Measurements from ENCODE around the gene EHD1.

Gene EHD1

DNA sequence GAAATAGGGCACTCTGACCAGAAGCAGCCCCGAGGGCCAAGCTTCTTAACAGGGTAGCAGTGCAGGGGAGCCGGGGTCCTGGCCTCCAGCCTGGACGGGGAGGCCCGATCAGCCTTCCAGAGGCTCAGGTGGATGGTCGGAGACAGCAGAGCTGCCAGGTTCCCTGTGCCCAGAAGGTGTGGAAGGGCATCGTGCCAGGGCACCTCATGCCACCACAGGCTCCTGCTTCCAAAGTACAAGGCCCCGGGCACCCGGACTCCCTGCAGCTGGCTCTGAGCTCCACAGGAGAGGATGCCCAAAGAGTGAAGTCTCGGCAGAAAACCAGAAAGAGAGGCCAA is 14.3 kb downstream of the EHD1 start:
- H3K9ac ChIP-seq (ENCODE audit: low read depth, low read length, poor library complexity, severe bottlenecking) = peak overlapping the region; percentile 52
- H3K79me2 ChIP-seq (ENCODE audit: insufficient read depth, low read length) = peaks cover 72% of the 10 kb centered on the region
- no peak overlapping the region for H3K4me3 ChIP-seq (ENCODE audit: low read length, poor library complexity, severe bottlenecking)
- peaks cover 13% of the 10 kb centered on the region for H3F3A ChIP-seq (ENCODE audit: low read depth)
- no peaks in the 10 kb centered on the region for H3K9me2 ChIP-seq (replicated peaks; ENCODE audit: low read depth, low read length)
- H3K36me3 ChIP-seq (ENCODE audit: insufficient read depth, low read length) = peaks cover 2% of the 10 kb centered on the region; the same call in 1 of the 2 replicates
- H3K4me2 ChIP-seq (ENCODE audit: low read depth, low read length, poor library complexity, severe bottlenecking) = peak overlapping the region; percentile 25
- no peaks in the 10 kb centered on the region for H3K9me3 ChIP-seq (ENCODE audit: insufficient read depth, low read depth, low read length)
- peaks cover 57% of the 10 kb centered on the region for H3K4me1 ChIP-seq (ENCODE audit: insufficient read depth, low read length, poor library complexity, severe bottlenecking)
- no peaks in the 10 kb centered on the region for H3K27me3 ChIP-seq (ENCODE audit: insufficient read depth, low read length, poor library complexity, severe bottlenecking)
- H2AFZ ChIP-seq (ENCODE audit: low read length) = no peak overlapping the region
- H4K20me1 ChIP-seq (ENCODE audit: insufficient read depth, low read length, poor library complexity, severe bottlenecking) = no peaks in the 10 kb centered on the region
- TF ChIP-seq, protein P1, sequence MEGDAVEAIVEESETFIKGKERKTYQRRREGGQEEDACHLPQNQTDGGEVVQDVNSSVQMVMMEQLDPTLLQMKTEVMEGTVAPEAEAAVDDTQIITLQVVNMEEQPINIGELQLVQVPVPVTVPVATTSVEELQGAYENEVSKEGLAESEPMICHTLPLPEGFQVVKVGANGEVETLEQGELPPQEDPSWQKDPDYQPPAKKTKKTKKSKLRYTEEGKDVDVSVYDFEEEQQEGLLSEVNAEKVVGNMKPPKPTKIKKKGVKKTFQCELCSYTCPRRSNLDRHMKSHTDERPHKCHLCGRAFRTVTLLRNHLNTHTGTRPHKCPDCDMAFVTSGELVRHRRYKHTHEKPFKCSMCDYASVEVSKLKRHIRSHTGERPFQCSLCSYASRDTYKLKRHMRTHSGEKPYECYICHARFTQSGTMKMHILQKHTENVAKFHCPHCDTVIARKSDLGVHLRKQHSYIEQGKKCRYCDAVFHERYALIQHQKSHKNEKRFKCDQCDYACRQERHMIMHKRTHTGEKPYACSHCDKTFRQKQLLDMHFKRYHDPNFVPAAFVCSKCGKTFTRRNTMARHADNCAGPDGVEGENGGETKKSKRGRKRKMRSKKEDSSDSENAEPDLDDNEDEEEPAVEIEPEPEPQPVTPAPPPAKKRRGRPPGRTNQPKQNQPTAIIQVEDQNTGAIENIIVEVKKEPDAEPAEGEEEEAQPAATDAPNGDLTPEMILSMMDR (conservative IDR thresholded peaks at IDR 0.05; ENCODE audit: low read length) = no peak
- TF ChIP-seq EZH2phosphoT487 (IDR thresholded peaks at IDR 0.05; ENCODE audit: borderline replicate concordance) = no peak

DNA sequence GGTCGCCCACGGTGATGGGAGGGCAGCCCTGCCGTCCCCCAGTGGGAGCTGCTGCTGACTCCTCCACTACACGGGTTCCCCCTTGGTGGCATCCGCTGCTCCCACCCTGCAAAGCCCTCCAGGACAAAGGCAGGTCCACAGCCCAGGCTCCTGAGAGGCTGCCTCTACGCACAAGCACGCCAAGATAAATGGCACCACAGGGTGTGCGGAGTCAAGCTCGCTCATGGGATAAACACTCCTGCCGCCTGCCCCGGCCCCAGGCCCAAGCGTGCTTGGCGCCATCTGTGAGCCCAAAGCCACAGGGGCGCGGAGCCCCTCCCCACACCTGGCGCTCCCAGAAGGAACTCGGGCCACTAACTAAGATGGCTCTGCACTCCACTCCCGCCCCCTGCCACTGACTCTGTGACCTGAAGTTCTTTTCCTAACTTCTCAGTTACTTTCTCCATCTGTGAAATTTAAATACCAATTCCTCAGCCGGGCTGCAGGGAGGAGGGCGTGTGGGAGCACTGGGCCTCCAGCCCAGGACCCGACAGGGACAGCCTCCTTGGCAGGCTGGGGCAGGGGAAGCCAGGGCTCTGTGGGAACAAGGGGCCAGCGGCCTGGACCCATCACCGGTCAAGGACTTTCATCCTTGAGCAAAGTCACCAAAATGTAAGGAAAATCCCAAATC is 14.9 kb downstream of the EHD1 start:
- H3K9me3 ChIP-seq (ENCODE audit: insufficient read depth, low read depth, low read length) = no peaks in the 10 kb centered on the region
- peaks cover 70% of the 10 kb centered on the region; the same call in 1 of the 2 replicates for H3K79me2 ChIP-seq (ENCODE audit: insufficient read depth, low read length)
- peaks cover 4% of the 10 kb centered on the region; the same call in 1 of the 2 replicates for H3K36me3 ChIP-seq (ENCODE audit: insufficient read depth, low read length)
- H3K27me3 ChIP-seq (ENCODE audit: insufficient read depth, low read length, poor library complexity, severe bottlenecking) = no peaks in the 10 kb centered on the region
- H3K4me2 ChIP-seq (ENCODE audit: low read depth, low read length, poor library complexity, severe bottlenecking) = no peak overlapping the region
- H3F3A ChIP-seq (ENCODE audit: low read depth) = peaks cover 13% of the 10 kb centered on the region
- H3K9ac ChIP-seq (ENCODE audit: low read depth, low read length, poor library complexity, severe bottlenecking) = peak overlapping the region; percentile 52
- H3K4me1 ChIP-seq (ENCODE audit: insufficient read depth, low read length, poor library complexity, severe bottlenecking) = peaks cover 62% of the 10 kb centered on the region
- no peaks in the 10 kb centered on the region for H3K9me2 ChIP-seq (replicated peaks; ENCODE audit: low read depth, low read length)
- H4K20me1 ChIP-seq (ENCODE audit: insufficient read depth, low read length, poor library complexity, severe bottlenecking) = no peaks in the 10 kb centered on the region
- H3K4me3 ChIP-seq (ENCODE audit: low read length, poor library complexity, severe bottlenecking) = no peak overlapping the region
- H2AFZ ChIP-seq (ENCODE audit: low read length) = no peak overlapping the region
- no peak for TF ChIP-seq EZH2phosphoT487 (IDR thresholded peaks at IDR 0.05; ENCODE audit: borderline replicate concordance)
- TF ChIP-seq, protein P1 (conservative IDR thresholded peaks at IDR 0.05; ENCODE audit: low read length) = no peak

DNA sequence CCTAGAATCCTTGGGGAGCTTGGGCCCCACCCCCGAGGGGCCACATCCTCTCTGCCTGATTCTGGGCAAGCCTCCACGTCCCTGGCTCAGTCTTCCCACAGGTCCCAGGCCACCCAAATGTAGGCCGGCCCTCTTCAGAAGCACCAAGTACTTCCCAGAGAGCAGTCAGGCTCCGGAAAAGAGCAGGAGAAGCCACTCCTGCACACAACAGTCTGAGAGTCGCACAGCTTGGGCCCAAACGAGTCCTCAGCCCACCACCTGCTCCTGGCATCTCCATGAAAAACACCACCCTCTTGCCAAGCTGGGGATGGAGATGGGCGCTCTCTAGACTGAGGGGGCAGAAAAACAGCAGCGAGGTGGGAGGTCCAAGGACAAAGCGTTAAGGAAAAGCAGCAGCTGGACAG is 15.4 kb downstream of the EHD1 start:
- no peaks in the 10 kb centered on the region for H3K27me3 ChIP-seq (ENCODE audit: insufficient read depth, low read length, poor library complexity, severe bottlenecking)
- TF ChIP-seq, protein P1 (conservative IDR thresholded peaks at IDR 0.05; ENCODE audit: low read length) = no peak
- no peak for TF ChIP-seq EZH2phosphoT487 (IDR thresholded peaks at IDR 0.05; ENCODE audit: borderline replicate concordance)
- peaks cover 64% of the 10 kb centered on the region for H3K4me1 ChIP-seq (ENCODE audit: insufficient read depth, low read length, poor library complexity, severe bottlenecking)
- H3K9ac ChIP-seq (ENCODE audit: low read depth, low read length, poor library complexity, severe bottlenecking) = peak overlapping the region; percentile 8
- H3K79me2 ChIP-seq (ENCODE audit: insufficient read depth, low read length) = peaks cover 69% of the 10 kb centered on the region; the same call in 1 of the 2 replicates
- H3K4me3 ChIP-seq (ENCODE audit: low read length, poor library complexity, severe bottlenecking) = no peak overlapping the region
- H3K9me3 ChIP-seq (ENCODE audit: insufficient read depth, low read depth, low read length) = no peaks in the 10 kb centered on the region
- H4K20me1 ChIP-seq (ENCODE audit: insufficient read depth, low read length, poor library complexity, severe bottlenecking) = no peaks in the 10 kb centered on the region
- peaks cover 8% of the 10 kb centered on the region; the same call in 1 of the 2 replicates for H3K36me3 ChIP-seq (ENCODE audit: insufficient read depth, low read length)
- H3K9me2 ChIP-seq (replicated peaks; ENCODE audit: low read depth, low read length) = no peaks in the 10 kb centered on the region
- no peak overlapping the region for H3K4me2 ChIP-seq (ENCODE audit: low read depth, low read length, poor library complexity, severe bottlenecking)
- H3F3A ChIP-seq (ENCODE audit: low read depth) = peaks cover 13% of the 10 kb centered on the region
- no peak overlapping the region for H2AFZ ChIP-seq (ENCODE audit: low read length)
